HepG2 (cell line): ENCODE data around the gene TLR1.

Experiments used
- CEBPB ChIP-seq: IDR thresholded peaks from 2 replicates; pipeline ENCODE4 v1.6.1; 2011; ENCODE audit warnings: low read depth, low read length, improper control_type of control experiment, borderline replicate concordance
- SUZ12 ChIP-seq: fragments of 150-350 bp; IDR thresholded peaks from 2 replicates; pipeline ENCODE4 v1.6.1; 2014; ENCODE audit warnings: low read depth, low read length
- TF ChIP-seq, protein P1 (sequence below), 2 experiments: sonication (generic) in 1 of 2; formaldehyde crosslinking in 1 of 2; IDR thresholded peaks; 2 replicates each; pipeline versions ENCODE4 v1.4.0 to v1.6.1; 2018 to 2020; ENCODE audit warnings: missing genetic modification reagents in 2 of 2, borderline replicate concordance in 1 of 2, low read depth in 1 of 2, mild to moderate bottlenecking in 1 of 2, missing biosample characterization in 1 of 2

DNA sequence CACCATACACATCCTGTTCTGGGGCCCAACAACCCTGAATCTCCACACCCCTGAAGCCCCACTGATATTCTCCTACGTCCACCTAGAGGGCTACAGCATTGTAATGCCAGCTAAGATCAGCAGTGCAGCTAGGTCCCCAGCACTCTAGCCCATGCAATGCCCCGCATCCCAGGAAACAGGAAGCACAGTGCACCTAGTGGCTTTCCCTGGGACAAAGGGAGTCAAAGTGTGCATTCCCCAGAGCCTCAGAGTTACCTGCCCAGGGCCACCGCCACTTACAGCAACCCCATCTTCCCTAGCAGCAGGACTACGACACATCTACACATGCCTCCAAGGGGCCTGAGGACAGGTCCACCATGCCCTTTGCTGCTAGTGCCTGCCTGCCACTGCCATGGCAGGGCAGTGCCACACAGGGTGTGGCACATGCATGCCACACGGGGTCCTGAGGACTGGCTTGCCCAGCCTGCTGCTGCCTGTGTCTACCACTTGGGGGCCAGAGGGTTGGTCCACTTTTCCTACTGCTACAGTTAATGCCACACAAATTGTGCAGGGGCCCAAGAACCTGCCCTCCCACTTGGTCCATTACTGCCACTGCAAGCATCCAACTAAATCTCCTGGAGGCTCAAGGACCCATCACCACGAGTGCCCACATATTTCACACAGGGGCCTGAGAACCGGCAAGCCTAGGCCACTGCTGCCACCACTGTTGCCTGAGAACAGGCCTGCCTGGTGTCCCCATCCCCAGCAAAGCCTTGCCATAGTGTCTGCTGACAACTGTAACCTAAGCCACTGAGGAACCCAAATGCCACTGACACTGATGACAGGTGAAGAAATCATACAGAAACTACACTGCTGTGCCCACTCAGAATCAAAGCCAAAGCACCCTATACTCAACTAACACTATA is 28.3 kb upstream of the TLR1 start:
- TF ChIP-seq CEBPB (no peak), SUZ12 (no peak)
- TF ChIP-seq, protein P1, sequence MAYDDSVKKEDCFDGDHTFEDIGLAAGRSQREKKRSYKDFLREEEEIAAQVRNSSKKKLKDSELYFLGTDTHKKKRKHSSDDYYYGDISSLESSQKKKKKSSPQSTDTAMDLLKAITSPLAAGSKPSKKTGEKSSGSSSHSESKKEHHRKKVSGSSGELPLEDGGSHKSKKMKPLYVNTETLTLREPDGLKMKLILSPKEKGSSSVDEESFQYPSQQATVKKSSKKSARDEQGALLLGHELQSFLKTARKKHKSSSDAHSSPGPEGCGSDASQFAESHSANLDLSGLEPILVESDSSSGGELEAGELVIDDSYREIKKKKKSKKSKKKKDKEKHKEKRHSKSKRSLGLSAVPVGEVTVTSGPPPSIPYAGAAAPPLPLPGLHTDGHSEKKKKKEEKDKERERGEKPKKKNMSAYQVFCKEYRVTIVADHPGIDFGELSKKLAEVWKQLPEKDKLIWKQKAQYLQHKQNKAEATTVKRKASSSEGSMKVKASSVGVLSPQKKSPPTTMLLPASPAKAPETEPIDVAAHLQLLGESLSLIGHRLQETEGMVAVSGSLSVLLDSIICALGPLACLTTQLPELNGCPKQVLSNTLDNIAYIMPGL (CRISPR knock-in tag; IDR thresholded peaks at IDR 0.05; ENCODE audit: borderline replicate concordance in 1 of 2, low read depth in 1 of 2) = no peak
